Glutamatergic neuron (in vitro differentiated cells): ENCODE results near the gene ZFHX3. TPM values are rescaled to one million over a fixed set of nuclear protein-coding genes. Genes with fewer than 3 reads are reported as not detected.

ENCODE experiments used
- DNase-seq: peaks from one replicate; pipeline ENCODE4 v3.0.0; 2022
- H3K27ac Mint-ChIP-seq: one replicate; pipeline ENCODE4 v1.8.0; 2020; ENCODE audit warnings: mild to moderate bottlenecking, mixed read lengths, inconsistent platforms; ENCODE audit not compliant: unreplicated experiment
- H3K27me3 Mint-ChIP-seq: one replicate; pipeline ENCODE4 v1.8.0; 2020; ENCODE audit warnings: mild to moderate bottlenecking, moderate library complexity, mixed read lengths, inconsistent platforms; ENCODE audit not compliant: unreplicated experiment
- H3K36me3 Mint-ChIP-seq: one replicate; pipeline ENCODE4 v1.8.0; 2020; ENCODE audit warnings: mild to moderate bottlenecking, mixed read lengths, inconsistent platforms; ENCODE audit not compliant: unreplicated experiment
- H3K4me1 Mint-ChIP-seq: one replicate; pipeline ENCODE4 v1.8.0; 2020; ENCODE audit warnings: mild to moderate bottlenecking, low read depth, mixed read lengths, inconsistent platforms; ENCODE audit not compliant: unreplicated experiment
- H3K4me3 Mint-ChIP-seq: one replicate; pipeline ENCODE4 v1.8.0; 2020; ENCODE audit warnings: mild to moderate bottlenecking, mixed read lengths, inconsistent platforms; ENCODE audit not compliant: unreplicated experiment
- H3K9me3 Mint-ChIP-seq: one replicate; pipeline ENCODE4 v1.8.0; 2020; ENCODE audit warnings: mild to moderate bottlenecking, moderate library complexity, mixed read lengths, inconsistent platforms; ENCODE audit not compliant: unreplicated experiment
- total RNA-seq: library from RNA; stranded (reverse); fragmentation: NEBNext Ultra II Directional; extraction: Animal tissue kit (Norgen Biotek cat#: 25700); gene quantifications from one replicate; pipeline ENCODE4 v1.2.1, GENCODE V29; 2021; ENCODE audit not compliant: unreplicated experiment
- TF ChIP-seq, protein P1 (sequence below): fragments of 200-600 bp; sonication (generic); IDR thresholded peaks from one replicate; pipeline ENCODE4 v1.5.0; 2021; ENCODE audit not compliant: partially characterized antibody, unreplicated experiment

Gene ZFHX3
- total RNA-seq, 1 donor from 2014 or later: 6.8 TPM

DNA sequence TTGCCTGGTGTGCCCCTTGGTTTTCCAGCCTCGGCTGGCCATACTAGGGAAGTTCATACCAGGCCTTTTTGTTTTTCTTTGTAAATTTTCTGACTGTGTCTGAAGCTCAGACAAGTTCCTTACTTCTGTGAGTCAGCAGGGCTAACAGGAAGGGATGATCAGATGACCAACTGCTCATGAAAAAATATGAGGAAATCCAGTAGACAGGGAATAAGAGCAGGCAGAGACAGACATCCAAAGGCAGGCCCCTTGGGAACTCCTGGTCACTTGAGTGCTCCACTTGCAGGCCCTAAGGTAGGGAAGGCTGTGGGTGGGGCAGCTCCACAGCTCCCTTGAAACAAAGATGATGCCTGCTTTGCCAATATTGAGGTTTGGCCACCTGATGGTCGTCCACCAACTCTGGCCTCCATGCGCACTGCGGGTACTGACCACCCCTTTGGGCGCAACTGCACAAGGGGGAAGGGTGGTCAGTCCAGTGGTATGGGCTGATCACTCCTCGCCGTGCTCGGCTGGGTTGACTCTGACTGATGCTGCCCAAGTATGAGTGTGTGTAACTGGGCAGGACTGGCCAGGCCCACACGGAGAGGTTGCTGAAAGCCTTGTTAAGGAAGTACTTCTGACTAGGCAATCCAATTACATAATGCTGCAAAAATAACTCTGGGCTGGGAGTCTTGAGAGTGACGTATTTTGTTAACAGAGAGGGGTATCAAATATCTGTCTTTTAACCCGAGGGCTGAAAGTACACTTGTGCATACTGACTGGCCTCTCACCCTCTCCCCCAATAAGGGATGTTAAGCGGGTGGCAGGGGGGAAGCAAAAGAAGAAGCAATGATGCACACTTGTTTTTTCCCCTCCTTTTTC is 20.8 kb upstream of the ZFHX3 start:
- Mint-ChIP-seq H3K4me3 (no peak overlapping the region), H3K36me3 (no peaks in the 10 kb centered on the region), H3K9me3 (peaks cover 8% of the 10 kb centered on the region), H3K27me3 (peaks cover 33% of the 10 kb centered on the region), H3K27ac (no peak overlapping the region), H3K4me1 (peaks cover 20% of the 10 kb centered on the region)
- TF ChIP-seq, protein P1, sequence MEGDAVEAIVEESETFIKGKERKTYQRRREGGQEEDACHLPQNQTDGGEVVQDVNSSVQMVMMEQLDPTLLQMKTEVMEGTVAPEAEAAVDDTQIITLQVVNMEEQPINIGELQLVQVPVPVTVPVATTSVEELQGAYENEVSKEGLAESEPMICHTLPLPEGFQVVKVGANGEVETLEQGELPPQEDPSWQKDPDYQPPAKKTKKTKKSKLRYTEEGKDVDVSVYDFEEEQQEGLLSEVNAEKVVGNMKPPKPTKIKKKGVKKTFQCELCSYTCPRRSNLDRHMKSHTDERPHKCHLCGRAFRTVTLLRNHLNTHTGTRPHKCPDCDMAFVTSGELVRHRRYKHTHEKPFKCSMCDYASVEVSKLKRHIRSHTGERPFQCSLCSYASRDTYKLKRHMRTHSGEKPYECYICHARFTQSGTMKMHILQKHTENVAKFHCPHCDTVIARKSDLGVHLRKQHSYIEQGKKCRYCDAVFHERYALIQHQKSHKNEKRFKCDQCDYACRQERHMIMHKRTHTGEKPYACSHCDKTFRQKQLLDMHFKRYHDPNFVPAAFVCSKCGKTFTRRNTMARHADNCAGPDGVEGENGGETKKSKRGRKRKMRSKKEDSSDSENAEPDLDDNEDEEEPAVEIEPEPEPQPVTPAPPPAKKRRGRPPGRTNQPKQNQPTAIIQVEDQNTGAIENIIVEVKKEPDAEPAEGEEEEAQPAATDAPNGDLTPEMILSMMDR: no peak
- DNase-seq: no peak

DNA sequence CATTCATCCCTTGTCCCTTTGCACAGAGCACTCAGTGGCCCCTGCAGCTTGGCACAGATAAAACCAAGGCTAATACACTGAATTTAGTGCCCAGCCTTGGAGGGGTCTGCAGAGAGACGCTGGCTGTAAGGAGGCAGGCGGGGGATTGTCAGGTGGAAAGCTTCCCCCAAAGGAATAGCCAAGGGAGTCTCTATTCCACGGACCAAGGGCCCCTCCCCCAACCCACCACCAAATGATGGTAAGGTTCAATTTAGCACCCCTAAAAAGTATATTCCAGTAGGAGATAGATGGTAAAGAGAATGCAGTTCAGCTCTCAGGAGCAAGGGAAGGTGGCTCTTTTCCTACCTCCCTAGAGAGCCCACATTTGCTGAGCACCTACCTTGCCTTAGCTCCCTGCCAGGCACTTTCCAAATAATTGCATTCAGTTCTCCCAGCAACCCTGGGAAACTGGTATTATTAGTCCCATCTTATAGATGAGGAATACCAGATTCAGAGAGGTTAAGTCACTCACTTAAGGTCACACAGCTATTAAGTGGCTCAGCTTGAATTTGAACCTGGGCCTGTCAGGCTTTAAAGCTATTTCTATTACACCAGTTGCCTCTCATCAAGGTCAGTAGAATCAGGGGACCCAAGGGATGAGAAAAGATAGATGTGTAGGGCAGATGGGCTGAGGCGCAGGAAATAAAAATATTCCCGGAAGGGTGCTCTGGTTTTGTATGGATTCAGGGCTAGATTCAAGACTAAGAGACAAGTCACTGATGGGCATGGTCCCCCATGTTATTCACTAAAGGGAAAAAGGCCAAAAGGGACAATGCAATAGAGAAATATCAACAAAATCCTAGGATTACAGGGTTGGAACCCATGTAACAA is 20.0 kb upstream of the ZFHX3 start:
- Mint-ChIP-seq H3K9me3 (peaks cover 10% of the 10 kb centered on the region), H3K4me1 (peaks cover 22% of the 10 kb centered on the region), H3K27me3 (peaks cover 36% of the 10 kb centered on the region), H3K36me3 (no peaks in the 10 kb centered on the region), H3K4me3 (no peak overlapping the region), H3K27ac (no peak overlapping the region)
- no peak for DNase-seq
- TF ChIP-seq, protein P1: no peak

DNA sequence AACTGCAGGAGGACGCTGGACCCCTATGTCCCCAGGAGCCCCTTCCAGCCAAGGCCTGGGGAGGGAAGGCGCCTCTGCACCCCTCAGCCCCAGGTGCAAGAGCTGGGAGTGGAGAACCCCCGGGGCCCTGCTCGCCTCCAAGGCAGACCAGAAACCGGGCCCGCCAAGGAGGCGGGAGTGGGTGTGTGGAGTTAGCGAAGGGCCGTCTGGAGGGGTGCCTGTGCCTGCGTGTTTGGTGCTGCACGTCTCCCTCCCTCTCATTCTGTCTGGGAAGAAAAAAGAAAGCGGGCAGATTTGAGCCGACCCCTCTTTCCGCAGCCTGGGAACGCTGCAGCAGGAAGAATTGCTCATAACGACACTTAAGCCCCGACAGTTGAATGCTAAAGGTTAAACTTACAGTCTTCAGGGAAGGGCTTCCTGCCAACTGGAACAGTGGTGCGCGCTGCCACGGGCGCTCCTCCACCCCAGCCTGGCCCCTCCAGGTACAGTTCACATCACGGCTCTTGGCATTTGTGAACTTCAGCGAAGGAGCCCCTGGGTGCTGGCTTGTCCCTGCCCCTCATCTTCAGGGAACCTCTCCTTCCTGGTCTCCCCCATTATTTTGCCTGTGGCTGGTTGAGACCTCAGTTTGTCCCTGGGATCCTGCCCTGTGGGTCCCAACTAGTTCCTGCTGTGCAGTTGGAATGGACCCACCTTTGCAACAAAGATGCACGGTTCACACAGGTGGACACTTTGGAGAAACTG is 19.2 kb upstream of the ZFHX3 start:
- no peak for DNase-seq
- Mint-ChIP-seq H3K4me1 (peaks cover 26% of the 10 kb centered on the region), H3K27ac (no peak overlapping the region), H3K27me3 (peaks cover 41% of the 10 kb centered on the region), H3K9me3 (peaks cover 10% of the 10 kb centered on the region), H3K4me3 (no peak overlapping the region), H3K36me3 (no peaks in the 10 kb centered on the region)
- TF ChIP-seq, protein P1: no peak

DNA sequence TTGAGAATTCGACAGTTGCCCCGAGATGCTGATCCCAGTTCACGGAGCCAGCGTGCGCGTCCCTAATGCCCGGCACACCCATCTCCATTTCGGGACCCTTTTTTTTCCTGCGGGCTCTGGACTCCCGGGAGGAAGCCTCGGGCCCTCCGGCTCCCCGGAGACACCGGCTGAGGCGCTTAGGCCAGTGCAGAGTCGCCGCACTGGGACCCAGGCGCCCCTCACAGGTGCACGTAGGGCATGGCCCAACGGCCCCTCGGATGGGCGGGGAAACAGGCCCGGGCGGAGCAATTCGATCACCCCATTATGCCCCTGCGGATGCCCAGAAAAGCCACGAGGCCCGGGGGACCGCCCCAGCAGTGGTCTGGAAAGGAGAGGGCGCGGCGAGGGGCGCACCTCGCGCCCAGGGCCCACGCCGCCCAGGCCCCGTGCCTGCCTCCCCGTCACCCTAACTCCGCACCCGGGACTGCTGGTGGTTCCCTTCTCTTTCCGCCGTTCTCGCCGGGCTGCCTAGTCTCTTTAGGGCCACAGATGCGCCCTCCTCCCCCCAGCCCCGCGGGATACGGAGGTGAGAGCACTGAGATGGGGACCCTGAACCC is 18.5 kb upstream of the ZFHX3 start:
- Mint-ChIP-seq H3K36me3 (no peaks in the 10 kb centered on the region), H3K27ac (no peak overlapping the region), H3K27me3 (peaks cover 44% of the 10 kb centered on the region), H3K9me3 (peaks cover 10% of the 10 kb centered on the region), H3K4me1 (peaks cover 25% of the 10 kb centered on the region), H3K4me3 (peak overlapping the region; percentile 72)
- TF ChIP-seq, protein P1: no peak
- no peak for DNase-seq
